Ovary (tissue), 3 donors: ENCODE results near the gene AFF2.

Experiments used
- EP300 ChIP-seq: sonication (generic); formaldehyde crosslinking; IDR thresholded peaks from one replicate; pipeline ENCODE4 v1.6.1; 2017; ENCODE audit warnings: antibody characterized with exemption
- POLR2A ChIP-seq: fragments of 450-650 bp; IDR thresholded peaks from one replicate; pipeline ENCODE4 v1.6.1; 2017; ENCODE audit warnings: antibody characterized with exemption, mild to moderate bottlenecking, moderate library complexity
- TF ChIP-seq, protein P1 (sequence below), 3 donors: fragments of 450-650 bp in 2 of 3; fragments of 200-600 bp in 1 of 3; IDR thresholded peaks; one replicate each; pipeline versions ENCODE4 v1.5.1 to v1.8.0; 2016 to 2022; ENCODE audit warnings: antibody characterized with exemption in 3 of 3, mild to moderate bottlenecking in 1 of 3
- donor health status: DM: no; HTN: no; CAD: no.

DNA sequence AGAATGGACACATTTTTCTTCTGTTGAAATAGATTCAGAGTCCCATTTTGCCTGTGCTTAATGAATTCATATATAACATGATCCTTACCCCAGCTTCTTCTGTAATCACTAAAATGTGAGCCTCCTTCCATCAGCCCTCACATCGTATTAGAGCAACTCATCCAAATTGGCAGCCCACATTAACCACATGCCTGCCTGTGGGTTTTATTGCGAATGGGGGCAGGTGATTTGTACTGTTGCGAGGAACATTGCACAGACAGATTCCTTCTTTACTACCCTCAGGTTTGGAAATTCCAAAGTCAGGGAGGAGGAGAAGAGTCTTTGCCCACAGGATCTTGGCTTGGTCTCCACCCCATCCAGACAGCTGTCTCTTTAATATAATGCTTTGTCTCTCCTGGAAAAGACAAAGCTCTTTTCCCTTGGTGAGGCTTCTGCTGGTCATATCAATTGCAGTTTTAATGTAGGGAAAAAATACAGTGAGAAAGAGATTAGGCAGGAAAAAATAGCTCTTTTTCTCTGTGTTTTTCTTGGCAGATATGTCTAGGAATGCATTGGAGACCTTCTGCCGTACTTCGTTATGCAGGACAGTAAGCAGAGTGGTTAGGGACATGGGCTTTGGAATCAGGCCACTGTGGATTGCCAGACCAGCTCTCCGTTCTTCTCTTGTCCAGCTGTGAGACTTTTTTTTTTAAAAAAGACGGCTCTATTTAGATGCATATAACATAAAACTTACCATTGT, 371.2 kb downstream of the AFF2 start:
- TF ChIP-seq, protein P1, sequence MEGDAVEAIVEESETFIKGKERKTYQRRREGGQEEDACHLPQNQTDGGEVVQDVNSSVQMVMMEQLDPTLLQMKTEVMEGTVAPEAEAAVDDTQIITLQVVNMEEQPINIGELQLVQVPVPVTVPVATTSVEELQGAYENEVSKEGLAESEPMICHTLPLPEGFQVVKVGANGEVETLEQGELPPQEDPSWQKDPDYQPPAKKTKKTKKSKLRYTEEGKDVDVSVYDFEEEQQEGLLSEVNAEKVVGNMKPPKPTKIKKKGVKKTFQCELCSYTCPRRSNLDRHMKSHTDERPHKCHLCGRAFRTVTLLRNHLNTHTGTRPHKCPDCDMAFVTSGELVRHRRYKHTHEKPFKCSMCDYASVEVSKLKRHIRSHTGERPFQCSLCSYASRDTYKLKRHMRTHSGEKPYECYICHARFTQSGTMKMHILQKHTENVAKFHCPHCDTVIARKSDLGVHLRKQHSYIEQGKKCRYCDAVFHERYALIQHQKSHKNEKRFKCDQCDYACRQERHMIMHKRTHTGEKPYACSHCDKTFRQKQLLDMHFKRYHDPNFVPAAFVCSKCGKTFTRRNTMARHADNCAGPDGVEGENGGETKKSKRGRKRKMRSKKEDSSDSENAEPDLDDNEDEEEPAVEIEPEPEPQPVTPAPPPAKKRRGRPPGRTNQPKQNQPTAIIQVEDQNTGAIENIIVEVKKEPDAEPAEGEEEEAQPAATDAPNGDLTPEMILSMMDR (IDR thresholded peaks at IDR 0.05) = no peak
- TF ChIP-seq POLR2A (no peak), EP300 (no peak)
